GM21447 (cell line): ENCODE measurements around the gene APOO.

ENCODE experiments used
- ATAC-seq: cut with Tn5 transposase; IDR thresholded peaks from one replicate; pipeline ENCODE4 v1.9.1; 2021; ENCODE audit not compliant: unreplicated experiment

The APOO gene

GRCh38 chrX:23821847-23822246, 85.9 kb downstream of the APOO start:
- no peak for ATAC-seq

- no peak for ATAC-seq
Measured at GRCh38 chrX:23820235-23820782, 87.4 kb downstream of the APOO start.

- no peak for ATAC-seq
Measured at GRCh38 chrX:23819385-23820234, 88.1 kb downstream of the APOO start.

GRCh38 chrX:23817979-23818336, 89.8 kb downstream of the APOO start:
- no peak for ATAC-seq

GRCh38 chrX:23816179-23816578, 91.6 kb downstream of the APOO start:
- no peak for ATAC-seq

- no peak for ATAC-seq
Measured at GRCh38 chrX:23815376-23815775, 92.4 kb downstream of the APOO start.

- ATAC-seq = no peak
Measured at GRCh38 chrX:23813808-23814207, 93.9 kb downstream of the APOO start.

GRCh38 chrX:23811656-23812055, 96.1 kb downstream of the APOO start:
- no peak for ATAC-seq

- no peak for ATAC-seq
Measured at GRCh38 chrX:23811108-23811651, 96.6 kb downstream of the APOO start.

GRCh38 chrX:23810279-23810678, 97.5 kb downstream of the APOO start:
- ATAC-seq = no peak

GRCh38 chrX:23805389-23805788, 102.3 kb downstream of the APOO start:
- no peak for ATAC-seq

GRCh38 chrX:23804578-23804977, 103.2 kb downstream of the APOO start:
- no peak for ATAC-seq

GRCh38 chrX:23803931-23804381, 103.8 kb downstream of the APOO start:
- ATAC-seq = no peak

GRCh38 chrX:23802431-23802830, 105.3 kb downstream of the APOO start:
- no peak for ATAC-seq

GRCh38 chrX:23799469-23800065, 108.2 kb downstream of the APOO start:
- no peak for ATAC-seq

- ATAC-seq = no peak
Measured at GRCh38 chrX:23797371-23798128, 110.2 kb downstream of the APOO start.

GRCh38 chrX:23795221-23795620, 112.5 kb downstream of the APOO start:
- ATAC-seq = no peak

GRCh38 chrX:23792861-23793553, 114.7 kb downstream of the APOO start:
- ATAC-seq = no peak

GRCh38 chrX:23790155-23790497, 117.6 kb downstream of the APOO start:
- ATAC-seq = no peak

GRCh38 chrX:23789386-23790154, 118.2 kb downstream of the APOO start:
- ATAC-seq = no peak
